Activated T-helper 2 cell treated with anti-CD3 and anti-CD28 coated beads, Interferon-gamma antibody, Interleukin-2, Interleukin-4, amounts not matched to agents 10 μg/mL and 5 μg/mL and 100 μg/mL, durations not matched to agents 14 hours and 24 hours and 36 hours (primary cell): ENCODE measurements around the gene SOX12. TPM values are rescaled to one million over a fixed set of nuclear protein-coding genes. Genes with fewer than 3 reads are reported as not detected.
"Not testable (repeated sequence)": the region's sequence is repeated elsewhere in the genome, so short reads cannot be mapped to it uniquely, and the experiment has no call there.

ENCODE experiments used
- DNase-seq: peaks from one replicate; pipeline ENCODE4 v3.0.0; 2021; ENCODE audit warnings: low spot score
- H3K27ac Mint-ChIP-seq: one replicate; pipeline ENCODE4 v1.8.0; 2021; ENCODE audit warnings: mixed read lengths
- H3K27me3 Mint-ChIP-seq: one replicate; pipeline ENCODE4 v1.8.0; 2021; ENCODE audit warnings: low read depth, mixed read lengths
- H3K36me3 Mint-ChIP-seq: one replicate; pipeline ENCODE4 v1.8.0; 2021; ENCODE audit warnings: low read depth, mixed read lengths
- H3K4me1 Mint-ChIP-seq: one replicate; pipeline ENCODE4 v1.8.0; 2021; ENCODE audit warnings: low read depth, mixed read lengths
- H3K4me3 Mint-ChIP-seq: one replicate; pipeline ENCODE4 v1.8.0; 2021; ENCODE audit warnings: low read depth, mild to moderate bottlenecking, moderate library complexity, mixed read lengths
- H3K9me3 Mint-ChIP-seq: one replicate; pipeline ENCODE4 v1.8.0; 2021; ENCODE audit warnings: mixed read lengths
- intact Hi-C: fragments of 100-400 bp; cut with micrococcal nuclease; formaldehyde crosslinking; loops from one replicate; pipeline ENCODE4 v1.15.1; 2023
- total RNA-seq: library from RNA; stranded (reverse); gene quantifications from 2 replicates; pipeline ENCODE4 v1.2.3, GENCODE V29; 2022

Gene SOX12
- total RNA-seq, 1 donor from 2014 or later, result 14.4 TPM

GRCh38 chr20:327186-328026, 2.1 kb downstream of the SOX12 start:
- Mint-ChIP-seq H3K27me3 (no peaks in the 10 kb centered on the region), H3K36me3 (peaks cover 5% of the 10 kb centered on the region), H3K4me1 (peaks cover 23% of the 10 kb centered on the region), H3K9me3 (no peaks in the 10 kb centered on the region), H3K4me3 (peak overlapping the region; percentile 79), H3K27ac (peak overlapping the region; percentile 17)
- intact Hi-C loops, result loop anchor here (1.0 to 2.0 kb wide), 2 partner anchors 19 to 37 kb away; partner anchors contain the start of genes C20orf96 and NRSN2
- DNase-seq, result peak; percentile 71

DNA sequence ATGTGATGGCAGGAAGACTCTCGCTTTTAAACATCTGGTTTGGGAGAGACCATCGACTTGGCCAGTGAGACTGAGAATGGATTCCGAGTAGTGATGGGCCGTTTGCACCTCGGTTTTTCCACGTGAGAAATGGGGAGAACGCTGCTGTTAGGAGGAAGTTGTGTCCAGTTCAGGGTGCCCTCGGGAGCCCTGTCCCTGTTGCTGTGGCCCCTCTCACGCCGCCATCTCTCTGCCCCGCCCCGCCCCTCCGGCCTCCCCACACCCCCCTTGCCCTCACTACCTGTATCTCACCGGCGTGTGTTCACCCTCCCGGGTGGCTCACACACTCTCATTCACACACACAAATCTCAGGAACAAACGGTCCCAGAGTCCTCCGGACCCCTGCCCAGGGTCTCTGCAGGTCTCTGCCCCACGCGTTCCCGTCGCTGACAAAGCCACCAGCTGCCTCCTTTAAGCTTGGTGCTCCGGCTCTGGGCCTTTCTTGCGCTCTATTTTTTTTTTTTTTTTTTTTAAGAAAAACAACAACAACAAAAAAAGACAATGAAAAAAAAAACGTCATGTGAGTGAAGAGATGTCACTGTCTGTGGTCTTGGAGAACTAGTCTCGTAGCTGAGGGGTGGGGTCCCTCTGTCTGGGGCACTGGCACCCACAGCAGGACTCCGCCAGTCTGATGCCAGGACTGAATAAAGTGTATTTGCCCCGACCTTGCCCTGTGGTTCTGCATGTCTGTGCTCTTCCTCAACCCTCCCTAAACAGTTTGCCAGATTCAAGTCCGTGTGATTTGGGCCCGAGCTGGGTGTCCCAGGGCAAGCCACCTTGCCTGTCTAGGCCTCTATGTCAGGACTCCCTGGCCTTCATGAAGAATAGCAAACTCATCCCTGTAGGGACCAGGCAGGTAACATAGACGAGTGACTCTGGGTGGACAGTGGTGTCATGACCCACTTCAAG, 2.9 kb downstream of the SOX12 start:
- H3K36me3 Mint-ChIP-seq, result peaks cover 5% of the 10 kb centered on the region
- peaks cover 23% of the 10 kb centered on the region for H3K4me1 Mint-ChIP-seq
- peak overlapping the region; percentile 81 for H3K27ac Mint-ChIP-seq
- no peaks in the 10 kb centered on the region for H3K27me3 Mint-ChIP-seq
- DNase-seq, result no peak
- H3K4me3 Mint-ChIP-seq, result peak overlapping the region; percentile 79
- intact Hi-C loops, result no loop called here
- H3K9me3 Mint-ChIP-seq, result no peaks in the 10 kb centered on the region

DNA sequence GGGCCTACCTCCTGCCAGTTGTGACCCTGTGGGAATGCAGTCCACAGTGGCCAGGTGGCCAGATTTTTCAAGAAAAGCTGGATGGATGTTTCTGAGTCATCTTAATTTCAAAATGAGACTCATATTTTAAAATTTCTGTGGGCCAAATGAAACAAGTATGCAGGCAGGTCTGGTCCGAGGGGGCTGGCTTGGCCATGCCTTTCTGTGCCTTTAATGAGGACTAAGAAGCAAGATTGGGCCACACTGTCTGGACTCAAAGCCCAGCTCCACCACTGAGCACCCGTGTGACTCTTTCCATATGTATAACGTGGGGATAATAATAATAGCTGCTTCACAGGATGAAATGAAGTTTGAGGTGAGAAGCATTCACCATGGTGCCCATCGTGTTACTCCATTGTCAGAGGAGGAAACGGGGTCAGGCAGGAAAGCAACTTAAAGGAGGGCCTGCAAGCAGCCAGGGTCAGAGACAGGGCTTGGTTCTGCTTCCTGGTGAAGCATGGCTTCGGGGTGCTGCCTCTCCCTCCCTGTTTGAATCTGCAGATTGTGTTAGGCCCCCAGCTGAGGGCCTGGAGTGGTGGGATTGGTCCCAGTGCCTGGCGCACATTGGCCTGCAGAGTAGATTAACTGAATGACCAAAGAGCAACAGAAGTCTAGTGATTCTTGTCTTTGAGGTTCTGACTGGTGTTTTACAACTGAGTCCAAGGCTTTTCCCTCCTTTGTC, 3.8 kb downstream of the SOX12 start:
- Mint-ChIP-seq H3K27me3 (no peaks in the 10 kb centered on the region), H3K27ac (peak overlapping the region; percentile 81), H3K36me3 (peaks cover 5% of the 10 kb centered on the region), H3K4me3 (peak overlapping the region; percentile 79), H3K9me3 (no peaks in the 10 kb centered on the region), H3K4me1 (peaks cover 19% of the 10 kb centered on the region)
- DNase-seq, result no peak
- intact Hi-C loops, result no loop called here

- intact Hi-C loops, result loop anchor here (2.0 kb wide), 2 partner anchors 63 to 121 kb away; no protein-coding TSS in a partner anchor
- peaks cover 5% of the 10 kb centered on the region for H3K36me3 Mint-ChIP-seq
- no peak overlapping the region for H3K27ac Mint-ChIP-seq
- H3K4me3 Mint-ChIP-seq, result no peak overlapping the region
- no peak for DNase-seq
- H3K9me3 Mint-ChIP-seq, result no peaks in the 10 kb centered on the region
- H3K4me1 Mint-ChIP-seq, result peaks cover 19% of the 10 kb centered on the region
- H3K27me3 Mint-ChIP-seq, result no peaks in the 10 kb centered on the region
These were observed 4.5 kb downstream of the SOX12 start for GRCh38 chr20:329851-330232.

DNA sequence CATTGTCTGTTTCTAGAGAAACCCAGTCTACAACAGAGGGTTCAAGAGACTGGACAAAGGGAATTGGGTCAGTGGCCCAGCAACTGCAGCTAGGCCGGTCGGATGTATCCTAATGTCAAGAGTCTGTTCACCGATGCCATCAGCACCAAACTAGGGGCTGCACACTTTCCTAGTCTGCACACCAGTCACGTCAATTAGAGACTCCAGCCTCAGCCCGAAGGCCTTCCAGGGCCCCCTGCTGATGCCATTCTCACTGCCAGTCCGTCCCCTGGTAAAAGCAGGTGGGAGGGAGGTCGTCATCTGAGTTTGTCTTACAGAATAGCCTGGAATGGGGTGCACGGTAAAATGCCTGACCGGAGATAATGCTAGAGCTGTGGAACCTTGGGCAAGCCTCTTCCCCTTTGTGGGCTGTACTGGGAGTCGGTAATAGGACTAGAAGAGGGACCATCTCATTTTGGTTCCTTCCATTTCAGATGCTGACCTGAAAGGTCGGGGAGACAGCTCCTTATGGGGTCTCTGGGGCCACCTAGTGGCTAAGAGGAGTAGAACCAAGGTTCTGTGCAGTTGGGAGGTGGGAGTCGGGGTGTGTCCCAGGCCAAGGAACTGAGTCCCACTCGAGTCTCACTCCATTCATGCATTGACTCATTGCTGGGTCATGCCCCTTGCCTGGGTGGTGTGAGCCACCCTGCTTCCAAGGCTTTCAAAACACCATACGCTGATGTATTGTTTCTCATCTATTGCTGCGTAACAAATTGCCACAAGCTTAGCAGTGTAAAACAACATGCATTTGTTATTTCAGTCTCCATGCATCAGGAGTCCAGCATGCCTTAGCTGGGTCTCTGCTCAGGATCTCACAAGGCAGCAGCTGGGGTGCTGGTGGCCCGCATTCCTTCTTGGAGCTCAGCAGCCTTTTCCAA, 5.1 kb downstream of the SOX12 start:
- Mint-ChIP-seq H3K4me1 (peaks cover 19% of the 10 kb centered on the region), H3K4me3 (no peak overlapping the region), H3K9me3 (no peaks in the 10 kb centered on the region), H3K27me3 (no peaks in the 10 kb centered on the region), H3K27ac (no peak overlapping the region), H3K36me3 (peaks cover 5% of the 10 kb centered on the region)
- intact Hi-C loops, result loop anchor here (2.0 kb wide), 2 partner anchors 64 to 122 kb away; no protein-coding TSS in a partner anchor
- DNase-seq, result peak; percentile 51

DNA sequence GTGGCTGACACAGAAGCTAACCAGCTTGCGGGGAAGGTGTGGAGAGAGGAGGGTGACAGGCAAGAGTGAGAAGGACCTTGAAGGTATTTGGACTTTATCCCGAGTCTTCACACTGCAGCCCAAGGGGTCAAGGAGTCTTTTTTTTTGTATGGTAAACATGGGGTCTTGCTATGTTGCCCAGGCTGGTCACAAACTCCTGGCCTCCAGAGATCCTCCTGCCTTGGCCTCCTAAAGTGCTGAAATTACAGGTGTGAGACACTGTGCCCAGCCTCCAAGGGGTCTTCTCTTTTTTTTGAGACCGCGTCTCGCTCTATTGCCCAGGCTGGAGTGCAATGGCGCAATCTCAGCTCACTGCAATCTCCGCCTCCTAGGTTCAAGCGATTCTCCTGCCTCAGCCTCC, 9.2 kb downstream of the SOX12 start:
- intact Hi-C loops, result no loop called here
- peaks cover 8% of the 10 kb centered on the region for H3K4me1 Mint-ChIP-seq
- no peak overlapping the region for H3K27ac Mint-ChIP-seq
- H3K9me3 Mint-ChIP-seq, result no peaks in the 10 kb centered on the region
- DNase-seq, result no peak
- no peaks in the 10 kb centered on the region for H3K27me3 Mint-ChIP-seq
- no peaks in the 10 kb centered on the region for H3K36me3 Mint-ChIP-seq
- H3K4me3 Mint-ChIP-seq, result no peak overlapping the region

DNA sequence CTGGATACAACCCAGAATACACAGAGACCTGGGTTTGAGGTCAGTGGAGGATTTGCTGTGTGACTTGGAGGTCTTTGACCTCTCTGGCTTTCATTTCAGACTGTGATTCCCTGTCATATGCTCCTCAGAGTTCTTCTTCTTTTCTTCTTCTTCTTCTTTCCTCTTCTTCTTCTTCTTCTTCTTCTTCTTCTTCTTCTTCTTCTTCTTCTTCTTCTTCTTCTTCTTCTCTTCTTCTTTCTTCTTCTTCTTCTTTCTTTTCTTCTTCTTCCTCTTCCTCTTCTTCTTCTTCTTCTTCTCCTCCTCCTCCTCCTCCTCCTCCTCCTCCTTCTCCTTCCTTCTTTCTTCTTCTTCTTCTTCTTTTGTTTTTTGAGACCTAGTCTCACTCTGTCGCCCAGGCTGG, 10.7 kb downstream of the SOX12 start:
- H3K27ac Mint-ChIP-seq, H3K27me3 Mint-ChIP-seq, intact Hi-C loops, H3K4me3 Mint-ChIP-seq, H3K4me1 Mint-ChIP-seq, DNase-seq, H3K36me3 Mint-ChIP-seq, H3K9me3 Mint-ChIP-seq: not testable (repeated sequence)

GRCh38 chr20:341682-342081, 16.3 kb downstream of the SOX12 start:
- no peak overlapping the region for H3K27ac Mint-ChIP-seq
- H3K27me3 Mint-ChIP-seq, result peaks cover 10% of the 10 kb centered on the region
- DNase-seq, result no peak
- peaks cover 10% of the 10 kb centered on the region for H3K36me3 Mint-ChIP-seq
- intact Hi-C loops, result no loop called here
- no peak overlapping the region for H3K4me3 Mint-ChIP-seq
- H3K9me3 Mint-ChIP-seq, result peaks cover 6% of the 10 kb centered on the region
- peaks cover 6% of the 10 kb centered on the region for H3K4me1 Mint-ChIP-seq

- Mint-ChIP-seq H3K9me3 (peaks cover 6% of the 10 kb centered on the region), H3K36me3 (peaks cover 10% of the 10 kb centered on the region), H3K27me3 (peaks cover 10% of the 10 kb centered on the region), H3K27ac (no peak overlapping the region), H3K4me1 (peaks cover 6% of the 10 kb centered on the region), H3K4me3 (no peak overlapping the region)
- DNase-seq, result no peak
- intact Hi-C loops, result no loop called here
These were observed 17.8 kb downstream of the SOX12 start for GRCh38 chr20:343107-343506.

- peaks cover 12% of the 10 kb centered on the region for H3K4me1 Mint-ChIP-seq
- DNase-seq, result no peak
- intact Hi-C loops, result loop anchor here (2.0 kb wide), 1 partner anchor 19 kb away; no protein-coding TSS in a partner anchor
- H3K36me3 Mint-ChIP-seq, result peaks cover 10% of the 10 kb centered on the region
- peaks cover 7% of the 10 kb centered on the region for H3K27me3 Mint-ChIP-seq
- H3K9me3 Mint-ChIP-seq, result peaks cover 6% of the 10 kb centered on the region
- peak overlapping the region; percentile 44 for H3K27ac Mint-ChIP-seq
- H3K4me3 Mint-ChIP-seq, result peak overlapping the region; percentile 81
These were observed 20.8 kb downstream of the SOX12 start for GRCh38 chr20:346033-346639.

DNA sequence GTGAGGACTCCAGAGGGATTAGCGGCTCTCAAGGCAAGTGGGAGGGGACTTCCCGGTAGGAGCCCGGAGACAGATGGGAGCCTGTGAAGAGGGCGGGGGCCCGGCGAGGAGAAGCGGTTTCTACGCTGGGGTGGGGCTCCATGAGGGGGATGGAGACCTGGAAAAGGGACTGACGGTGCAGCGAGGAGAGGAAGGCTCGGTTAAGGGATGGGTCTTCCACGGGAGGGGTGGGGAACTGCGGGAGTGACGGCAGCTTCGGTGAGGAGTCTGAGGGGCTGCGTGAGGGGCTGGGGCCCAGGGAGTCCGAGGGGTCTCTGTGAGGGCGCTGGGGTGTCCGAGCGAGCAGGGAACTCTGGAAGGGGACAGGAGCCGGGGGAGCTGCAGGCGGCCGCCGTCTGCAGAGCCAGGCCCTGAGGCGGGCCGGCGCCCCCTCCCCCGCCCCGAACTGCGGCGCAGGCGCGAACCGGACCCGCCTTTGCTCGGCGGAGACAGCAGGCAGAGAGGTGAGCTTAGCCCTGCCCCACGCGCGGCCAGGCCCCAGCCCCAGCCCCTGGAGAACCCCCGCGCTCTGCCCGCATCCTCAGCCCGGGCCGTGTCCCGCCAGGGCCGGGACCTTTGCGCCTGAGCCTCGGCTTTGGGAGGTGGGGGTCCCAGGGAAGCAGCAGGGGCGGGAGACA, 21.4 kb downstream of the SOX12 start, which contains the start of gene NRSN2:
TSS of gene NRSN2 (plus strand) at position 472 of the 677 bp plus-strand sequence. CDS start 2,533 bp downstream, outside the sequence.
- no peak for DNase-seq
- Mint-ChIP-seq H3K27me3 (peaks cover 7% of the 10 kb centered on the region), H3K4me3 (peak within 1 kb of the TSS; percentile 92), H3K9me3 (peaks cover 4% of the 10 kb centered on the region), H3K4me1 (peaks cover 12% of the 10 kb centered on the region), H3K27ac (peak within 1 kb of the TSS; percentile 59), H3K36me3 (peaks cover 8% of the 10 kb centered on the region)
- intact Hi-C loops, result loop anchor here (2.0 kb wide), 1 partner anchor 20 kb away; no protein-coding TSS in a partner anchor
